Lung (tissue), 12 donors: ENCODE measurements around the gene ALS2. TPM values are rescaled to one million over a fixed set of nuclear protein-coding genes. Genes with fewer than 3 reads are reported as not detected.

Experiments used
- ATAC-seq: fragments of 200-7000 bp; cut with Tn5 transposase; one replicate; pipeline ENCODE4 v1.9.1; 2020; ENCODE audit warnings: moderate number of reproducible peaks; ENCODE audit not compliant: insufficient read depth, low FRiP score
- DNase-seq, 3 donors: peaks; one replicate each; pipeline ENCODE4 v3.0.0-alpha.2; 2013 to 2017
- H3K27ac ChIP-seq, 2 donors: one replicate each; pipeline ENCODE4 v1.5.1; 2013; ENCODE audit warnings: mild to moderate bottlenecking in 2 of 2, moderate library complexity in 2 of 2, control low read depth in 1 of 2, inconsistent platforms in 1 of 2, low read depth in 1 of 2, low read length in 1 of 2
- H3K27me3 ChIP-seq, 3 donors: one replicate each; pipeline ENCODE4 v1.5.1; 2013; ENCODE audit warnings: low read length in 2 of 3; ENCODE audit not compliant: control insufficient read depth in 3 of 3, insufficient read depth in 3 of 3
- H3K36me3 ChIP-seq, 4 donors: one replicate each; pipeline ENCODE4 v1.5.1; 2013; ENCODE audit warnings: low read length in 4 of 4, mild to moderate bottlenecking in 1 of 4, moderate library complexity in 1 of 4; ENCODE audit not compliant: control insufficient read depth in 4 of 4, insufficient read depth in 4 of 4
- H3K4me1 ChIP-seq, 5 donors: one replicate each; pipeline ENCODE4 v1.5.1; 2013; ENCODE audit warnings: low read length in 5 of 5, mild to moderate bottlenecking in 2 of 5, moderate library complexity in 1 of 5; ENCODE audit not compliant: control insufficient read depth in 5 of 5, insufficient read depth in 5 of 5
- H3K4me3 ChIP-seq: one replicate; pipeline ENCODE4 v1.5.1; 2013; ENCODE audit warnings: mild to moderate bottlenecking, control low read depth, moderate library complexity
- H3K9ac ChIP-seq, 2 donors: one replicate each; pipeline ENCODE4 v1.5.1; 2013; ENCODE audit warnings: low read length in 2 of 2, control low read depth in 1 of 2; ENCODE audit not compliant: insufficient read depth in 1 of 2
- H3K9me3 ChIP-seq, 4 donors: one replicate each; pipeline ENCODE4 v1.5.1; 2013; ENCODE audit warnings: low read length in 3 of 4, mild to moderate bottlenecking in 1 of 4, moderate library complexity in 1 of 4; ENCODE audit not compliant: control insufficient read depth in 4 of 4, insufficient read depth in 3 of 4
- CTCF ChIP-seq: IDR thresholded peaks from 2 replicates; pipeline ENCODE4 v1.5.1; 2012; ENCODE audit warnings: mild to moderate bottlenecking; ENCODE audit errors: control extremely low read depth, extremely low read depth
- WGBS, 2 donors: extraction: QIAGEN DNeasy Blood & Tissue Kit; methylation state at CpG; one replicate each; pipeline ENCODE4 v1.1.7; 2013; 5-methylcytosine and 5-hydroxymethylcytosine counted together
- polyA plus RNA-seq, 2 donors: library from polyadenylated mRNA; stranded (reverse); fragments of 200-250 nt; gene quantifications; one replicate each; pipeline ENCODE4 v1.2.1, GENCODE V29; 2013
- total RNA-seq, 2 donors: library from RNA; depleted of rRNA in 1 of 2; stranded (reverse); fragments of >200 nt in 1 of 2; gene quantifications; one replicate each; pipeline ENCODE4 v1.2.1, GENCODE V29; 2014 to 2021
- donor health status: control.
- donor health status: control.
- donor health status: Bipolar disorder and iron deficiency.
- donor health status: healthy.
- donor health status: DM: yes; HTN: yes; CAD: no.

The ALS2 gene
- total and polyA plus RNA-seq, 4 donors: 6.1 to 34.6 (median 15.3) TPM

- no peaks in the 10 kb centered on the region for H3K9me3 ChIP-seq
- H3K4me1 ChIP-seq: no peaks in the 10 kb centered on the region
- no peak overlapping the region for H3K27ac ChIP-seq
- no peak overlapping the region for H3K4me3 ChIP-seq
- no peak overlapping the region for H3K9ac ChIP-seq
- DNase-seq: no peak
- peaks cover 12 to 36% (median 16%) of the 10 kb centered on the region in 4 donors for H3K36me3 ChIP-seq
- WGBS, 2 donors: 80 to 83% methylated on average over 3 of the region's 3 CpGs
- no peak for ATAC-seq
- no peak for TF ChIP-seq CTCF
- no peaks in the 10 kb centered on the region for H3K27me3 ChIP-seq
These were observed 73.0 kb downstream of the ALS2 start for GRCh38 chr2:201707753-201708152.

- no peak for DNase-seq
- WGBS, 2 donors: 100% methylated on average over 1 of the region's 1 CpG
- H3K36me3 ChIP-seq: peaks cover 12 to 40% (median 16%) of the 10 kb centered on the region in 4 donors
- H3K4me3 ChIP-seq: no peak overlapping the region
- H3K9me3 ChIP-seq: no peaks in the 10 kb centered on the region
- no peak overlapping the region for H3K27ac ChIP-seq
- no peak overlapping the region for H3K9ac ChIP-seq
- no peak for ATAC-seq
- no peaks in the 10 kb centered on the region for H3K4me1 ChIP-seq
- no peak for TF ChIP-seq CTCF
- H3K27me3 ChIP-seq: no peaks in the 10 kb centered on the region
These were observed 73.6 kb downstream of the ALS2 start for GRCh38 chr2:201707142-201707541.

- ATAC-seq (no peak), DNase-seq (no peak)
- H3K4me1 ChIP-seq: peaks cover 0 to under 1% (median 0%) of the 10 kb centered on the region in 5 donors
- 92 to 95% methylated on average over 5 of the region's 5 CpGs for WGBS, 2 donors
- H3K36me3 ChIP-seq: peaks cover 12 to 38% (median 21%) of the 10 kb centered on the region in 4 donors
- no peak overlapping the region for H3K9ac ChIP-seq
- TF ChIP-seq CTCF: no peak
- H3K27me3 ChIP-seq: no peaks in the 10 kb centered on the region
- no peak overlapping the region for H3K4me3 ChIP-seq
- H3K9me3 ChIP-seq: no peaks in the 10 kb centered on the region
- H3K27ac ChIP-seq: no peak overlapping the region
These were observed 76.2 kb downstream of the ALS2 start for GRCh38 chr2:201704536-201704935.

GRCh38 chr2:201701646-201702045 lies 79.1 kb downstream of the ALS2 start:
- Histone ChIP-seq H3K27me3 (no peaks in the 10 kb centered on the region), H3K4me3 (no peak overlapping the region), H3K36me3 (peaks cover 7 to 24% (median 14%) of the 10 kb centered on the region in 4 donors), H3K9me3 (no peaks in the 10 kb centered on the region), H3K27ac (no peak overlapping the region), H3K4me1 (peaks cover 0 to 8% (median 7%) of the 10 kb centered on the region in 5 donors), H3K9ac (no peak overlapping the region)
- DNase-seq (no peak), ATAC-seq (no peak)
- 96 to 97% methylated on average over 1 of the region's 1 CpG for WGBS, 2 donors
- TF ChIP-seq CTCF: no peak
